Endothelial cell (in vitro differentiated cells): ENCODE results near the gene RETREG2. TPM values are rescaled to one million over a fixed set of nuclear protein-coding genes. Genes with fewer than 3 reads are reported as not detected.
A peak's percentile ranks its signal among the peaks of the same experiment; 100 is the strongest.

Source experiments
- DNase-seq: peaks from one replicate; pipeline ENCODE4 v3.0.0; 2021; ENCODE audit warnings: low spot score
- H3K27ac Mint-ChIP-seq: one replicate; pipeline ENCODE4 v1.8.0; 2021; ENCODE audit warnings: mixed read lengths, inconsistent platforms; ENCODE audit not compliant: unreplicated experiment
- H3K27me3 Mint-ChIP-seq: one replicate; pipeline ENCODE4 v1.8.0; 2021; ENCODE audit warnings: mild to moderate bottlenecking, moderate library complexity, mixed read lengths, inconsistent platforms; ENCODE audit not compliant: unreplicated experiment
- H3K36me3 Mint-ChIP-seq: one replicate; pipeline ENCODE4 v1.8.0; 2021; ENCODE audit warnings: mild to moderate bottlenecking, low read depth, mixed read lengths, inconsistent platforms; ENCODE audit not compliant: unreplicated experiment
- H3K4me1 Mint-ChIP-seq: one replicate; pipeline ENCODE4 v1.8.0; 2021; ENCODE audit warnings: mild to moderate bottlenecking, mixed read lengths, inconsistent platforms; ENCODE audit not compliant: unreplicated experiment
- H3K4me3 Mint-ChIP-seq: one replicate; pipeline ENCODE4 v1.8.0; 2021; ENCODE audit warnings: mild to moderate bottlenecking, mixed read lengths, inconsistent platforms; ENCODE audit not compliant: unreplicated experiment
- H3K9me3 Mint-ChIP-seq: one replicate; pipeline ENCODE4 v1.8.0; 2021; ENCODE audit warnings: mixed read lengths, inconsistent platforms; ENCODE audit not compliant: unreplicated experiment
- CTCF ChIP-seq: fragments of 200-600 bp; sonication (generic); IDR thresholded peaks from one replicate; pipeline ENCODE4 v1.5.0; 2021; ENCODE audit warnings: antibody characterized with exemption; ENCODE audit not compliant: unreplicated experiment
- total RNA-seq: library from RNA; stranded (reverse); fragmentation: NEBNext Ultra II Directional; extraction: Animal tissue kit (Norgen Biotek cat#: 25700); gene quantifications from one replicate; pipeline ENCODE4 v1.2.1, GENCODE V29; 2021; ENCODE audit not compliant: unreplicated experiment

RETREG2 gene
- total RNA-seq, 1 donor from 2014 or later = 90.6 TPM

DNA sequence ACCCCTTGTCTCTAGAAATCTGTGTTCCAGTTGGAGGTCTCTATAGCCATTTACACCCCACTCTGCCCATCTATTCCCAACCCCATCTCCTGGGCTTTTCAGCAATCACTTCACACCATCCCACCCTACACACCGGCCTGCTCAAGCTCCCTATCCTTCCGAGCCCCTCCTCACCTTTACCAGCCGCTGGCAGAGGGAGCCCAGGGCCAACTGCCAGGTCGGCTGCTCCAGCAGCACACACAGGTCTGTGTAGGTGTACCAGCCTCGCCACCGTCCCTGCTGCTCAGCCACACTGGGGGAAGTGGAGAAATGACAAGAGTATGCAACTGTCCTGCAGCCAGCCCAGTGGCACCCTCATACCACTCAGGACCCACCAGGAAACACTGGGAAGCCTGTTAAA is 4.9 kb upstream of the RETREG2 start:
- Mint-ChIP-seq H3K4me3 (no peak overlapping the region), H3K27ac (no peak overlapping the region), H3K36me3 (peaks cover 32% of the 10 kb centered on the region), H3K9me3 (no peaks in the 10 kb centered on the region), H3K4me1 (peaks cover 31% of the 10 kb centered on the region), H3K27me3 (peaks cover 16% of the 10 kb centered on the region)
- no peak for TF ChIP-seq CTCF
- no peak for DNase-seq

DNA sequence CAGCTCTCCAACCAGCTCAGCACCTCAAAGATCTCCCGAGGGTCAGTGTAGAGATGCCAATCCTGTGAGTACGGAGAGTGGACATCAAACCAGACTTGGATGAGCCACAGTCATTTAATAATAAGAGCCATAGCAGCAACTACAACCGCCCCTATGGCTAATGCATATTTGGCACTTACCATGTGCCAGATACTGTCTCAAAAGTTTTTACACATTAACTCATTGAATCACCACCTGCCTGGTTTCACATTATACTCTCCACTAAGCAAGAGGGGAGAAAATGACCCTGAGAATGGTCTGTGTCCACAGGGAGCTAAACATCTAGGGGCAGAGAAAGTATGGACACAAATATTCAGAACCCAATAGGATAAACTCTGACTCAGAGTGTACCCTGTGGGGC is 3.9 kb upstream of the RETREG2 start:
- DNase-seq = no peak
- H3K27ac Mint-ChIP-seq = peak overlapping the region; percentile 13
- no peak for TF ChIP-seq CTCF
- H3K4me1 Mint-ChIP-seq = peaks cover 35% of the 10 kb centered on the region
- peaks cover 20% of the 10 kb centered on the region for H3K27me3 Mint-ChIP-seq
- H3K9me3 Mint-ChIP-seq = no peaks in the 10 kb centered on the region
- peaks cover 36% of the 10 kb centered on the region for H3K36me3 Mint-ChIP-seq
- peak overlapping the region; percentile 80 for H3K4me3 Mint-ChIP-seq

DNA sequence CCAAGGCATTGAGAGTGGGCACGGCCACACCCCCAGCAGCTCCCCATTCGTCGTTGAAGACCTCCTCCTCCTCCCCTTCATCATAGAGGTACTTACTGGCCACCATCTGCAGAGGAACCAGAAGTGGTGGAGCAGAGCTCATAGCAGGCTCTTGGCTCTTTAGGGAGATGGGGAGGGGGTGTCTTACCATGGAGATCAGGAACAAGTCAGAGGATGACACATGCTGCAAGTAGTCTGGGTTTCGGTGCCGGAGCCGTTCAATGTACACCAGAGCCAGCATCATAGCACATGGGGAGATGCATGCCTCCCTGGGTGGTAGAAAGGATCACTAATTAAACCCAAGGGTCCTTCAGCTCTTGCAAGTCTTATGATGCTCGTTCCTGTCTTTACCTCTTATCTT is 3.3 kb upstream of the RETREG2 start:
- Mint-ChIP-seq H3K27me3 (peaks cover 22% of the 10 kb centered on the region), H3K9me3 (no peaks in the 10 kb centered on the region), H3K4me1 (peaks cover 38% of the 10 kb centered on the region), H3K27ac (no peak overlapping the region), H3K36me3 (peaks cover 40% of the 10 kb centered on the region), H3K4me3 (peak overlapping the region; percentile 80)
- no peak for TF ChIP-seq CTCF
- no peak for DNase-seq

- no peak for DNase-seq
- no peak overlapping the region for H3K4me3 Mint-ChIP-seq
These were observed 2.6 kb upstream of the RETREG2 start for GRCh38 chr2:219175486-219175885.

More at GRCh38 chr2:219175486-219175885, 2.6 kb upstream of the RETREG2 start:
- Mint-ChIP-seq H3K4me1 (peaks cover 38% of the 10 kb centered on the region), H3K9me3 (no peaks in the 10 kb centered on the region), H3K27ac (peak overlapping the region; percentile 36), H3K27me3 (peaks cover 22% of the 10 kb centered on the region), H3K36me3 (peaks cover 40% of the 10 kb centered on the region)
- no peak for TF ChIP-seq CTCF
